H9 (cell line): ENCODE data around the gene CCDC178. TPM values are rescaled to one million over a fixed set of nuclear protein-coding genes. Genes with fewer than 3 reads are reported as not detected.

ENCODE experiments used
- DNase-seq: peaks from one replicate; pipeline ENCODE4 v3.0.0-alpha.2; 2017
- H2AFZ ChIP-seq: one replicate; pipeline ENCODE4 v1.6.1; 2013; ENCODE audit warnings: mild to moderate bottlenecking, low read length, control low read depth, moderate library complexity
- H2AK5ac ChIP-seq: 2 replicates; pipeline ENCODE4 v1.6.1; 2013; ENCODE audit warnings: low read length, control low read depth, mixed read lengths; ENCODE audit not compliant: insufficient read length
- H2BK120ac ChIP-seq: one replicate; pipeline ENCODE4 v1.6.1; 2013; ENCODE audit warnings: low read depth, mild to moderate bottlenecking, low read length, control low read depth, inconsistent platforms; ENCODE audit not compliant: poor library complexity, severe bottlenecking
- H2BK12ac ChIP-seq: 2 replicates; pipeline ENCODE4 v1.6.1; 2013; ENCODE audit warnings: low read length, control low read depth, mixed read lengths, low read depth; ENCODE audit not compliant: insufficient read length
- H2BK15ac ChIP-seq: 2 replicates; pipeline ENCODE4 v1.6.1; 2013; ENCODE audit warnings: low read depth, low read length, control low read depth
- H2BK20ac ChIP-seq: one replicate; pipeline ENCODE4 v1.6.1; 2013; ENCODE audit warnings: low read depth, mild to moderate bottlenecking, low read length, control low read depth, inconsistent platforms; ENCODE audit not compliant: poor library complexity, severe bottlenecking
- H2BK5ac ChIP-seq: 2 replicates; pipeline ENCODE4 v1.6.1; 2013; ENCODE audit warnings: low read length, control low read depth, mixed read lengths; ENCODE audit not compliant: insufficient read length
- H3K14ac ChIP-seq: 2 replicates; pipeline ENCODE4 v1.6.1; 2013; ENCODE audit warnings: low read length, control low read depth; ENCODE audit not compliant: insufficient read depth
- H3K18ac ChIP-seq: 2 replicates; pipeline ENCODE4 v1.6.1; 2013; ENCODE audit warnings: low read depth, mild to moderate bottlenecking, mixed read lengths, low read length, control low read depth; ENCODE audit not compliant: insufficient read length
- H3K23ac ChIP-seq: 2 replicates; pipeline ENCODE4 v1.6.1; 2013; ENCODE audit warnings: low read length, control low read depth, mixed read lengths, low read depth; ENCODE audit not compliant: insufficient read length
- H3K23me2 ChIP-seq: 2 replicates; pipeline ENCODE4 v1.6.1; 2013; ENCODE audit warnings: low read depth, mild to moderate bottlenecking, mixed read lengths, low read length, control low read depth; ENCODE audit not compliant: insufficient read length, poor library complexity, severe bottlenecking
- H3K27ac ChIP-seq: 2 replicates; pipeline ENCODE4 v1.5.1; 2013; ENCODE audit warnings: low read length, control low read depth, mixed read lengths, low read depth; ENCODE audit not compliant: insufficient read length
- H3K27me3 ChIP-seq: 2 replicates; pipeline ENCODE4 v1.6.1; 2013; ENCODE audit warnings: low read length, control low read depth, inconsistent platforms; ENCODE audit not compliant: insufficient read depth
- H3K4ac ChIP-seq: 2 replicates; pipeline ENCODE4 v1.6.1; 2013; ENCODE audit warnings: low read depth, mild to moderate bottlenecking, control low read depth, inconsistent platforms, low read length, moderate library complexity
- H3K4me1 ChIP-seq: 2 replicates; pipeline ENCODE4 v1.6.1; 2013; ENCODE audit warnings: low read length, control low read depth, inconsistent platforms; ENCODE audit not compliant: insufficient read depth
- H3K4me2 ChIP-seq: 2 replicates; pipeline ENCODE4 v1.6.1; 2013; ENCODE audit warnings: low read length, control low read depth, mixed read lengths; ENCODE audit not compliant: insufficient read length, insufficient read depth
- H3K56ac ChIP-seq: 2 replicates; pipeline ENCODE4 v1.6.1; 2013; ENCODE audit warnings: low read depth, mild to moderate bottlenecking, mixed read lengths, low read length, control low read depth; ENCODE audit not compliant: insufficient read length
- H3K79me1 ChIP-seq: 2 replicates; pipeline ENCODE4 v1.6.1; 2013; ENCODE audit warnings: low read depth, mild to moderate bottlenecking, moderate library complexity, low read length, control low read depth, inconsistent platforms; ENCODE audit not compliant: insufficient read depth, poor library complexity, severe bottlenecking
- H3K79me2 ChIP-seq: 2 replicates; pipeline ENCODE4 v1.6.1; 2013; ENCODE audit warnings: low read length, control low read depth, inconsistent platforms; ENCODE audit not compliant: insufficient read depth
- H3K9ac ChIP-seq: 2 replicates; pipeline ENCODE4 v1.6.1; 2013; ENCODE audit warnings: low read length, control low read depth, mixed read lengths; ENCODE audit not compliant: insufficient read length; ENCODE audit errors: extremely low read depth
- H3K9me3 ChIP-seq: one replicate; pipeline ENCODE4 v1.6.1; 2013; ENCODE audit warnings: low read depth, low read length, inconsistent platforms; ENCODE audit not compliant: control insufficient read depth
- H3T11ph ChIP-seq: one replicate; pipeline ENCODE4 v1.6.1; 2013; ENCODE audit warnings: mild to moderate bottlenecking, low read length, control low read depth, inconsistent platforms
- H4K20me1 ChIP-seq: one replicate; pipeline ENCODE4 v1.6.1; 2013; ENCODE audit not compliant: control insufficient read depth, insufficient read length, insufficient read depth
- H4K5ac ChIP-seq: 2 replicates; pipeline ENCODE4 v1.6.1; 2013; ENCODE audit warnings: low read depth, mild to moderate bottlenecking, mixed read lengths, low read length, control low read depth; ENCODE audit not compliant: insufficient read length
- H4K8ac ChIP-seq: replicated peaks from 2 replicates; pipeline ENCODE4 v1.6.1; 2013; ENCODE audit warnings: low read length, control low read depth, mixed read lengths, low read depth; ENCODE audit not compliant: insufficient read length
- H4K91ac ChIP-seq: 2 replicates; pipeline ENCODE4 v1.6.1; 2013; ENCODE audit warnings: low read depth, mild to moderate bottlenecking, moderate library complexity, mixed read lengths, low read length, control low read depth; ENCODE audit not compliant: insufficient read length
- H3K27ac Mint-ChIP-seq, 3 experiments: 2 replicates in 2 of 3; 3 replicates in 1 of 3; pipeline ENCODE4 v1.8.0; 2020 to 2021; ENCODE audit warnings: mixed read lengths in 3 of 3, mild to moderate bottlenecking in 1 of 3, moderate library complexity in 1 of 3
- H3K27me3 Mint-ChIP-seq: 2 replicates; pipeline ENCODE4 v1.8.0; 2021; ENCODE audit warnings: low read depth, mild to moderate bottlenecking, moderate library complexity, mixed read lengths
- H3K36me3 Mint-ChIP-seq, 3 experiments: 2 replicates in 2 of 3; 3 replicates in 1 of 3; pipeline ENCODE4 v1.8.0; 2020 to 2021; ENCODE audit warnings: low read depth in 3 of 3, mixed read lengths in 3 of 3; ENCODE audit not compliant: insufficient read depth in 1 of 3
- H3K4me1 Mint-ChIP-seq, 2 experiments: 2 replicates each; pipeline ENCODE4 v1.8.0; 2020; ENCODE audit warnings: mixed read lengths in 2 of 2
- H3K4me3 Mint-ChIP-seq, 2 experiments: 2 replicates in 1 of 2; 3 replicates in 1 of 2; pipeline ENCODE4 v1.8.0; 2020 to 2021; ENCODE audit warnings: mild to moderate bottlenecking in 2 of 2, mixed read lengths in 2 of 2, moderate library complexity in 1 of 2
- H3K9me3 Mint-ChIP-seq, 2 experiments: 2 replicates in 1 of 2; 3 replicates in 1 of 2; pipeline ENCODE4 v1.8.0; 2020; ENCODE audit warnings: mild to moderate bottlenecking in 2 of 2, mixed read lengths in 2 of 2, moderate library complexity in 1 of 2
- CTCF ChIP-seq: fragments of 200-600 bp; sonication (generic); conservative IDR thresholded peaks from 3 replicates; pipeline ENCODE4 v1.8.0; 2021; ENCODE audit warnings: antibody characterized with exemption, mild to moderate bottlenecking
- total RNA-seq: library from RNA; stranded (reverse); gene quantifications from 2 replicates; pipeline ENCODE4 v1.2.1, GENCODE V29; 2021

The CCDC178 gene
- total RNA-seq, 1 experiment from 2014 or later, result not detected

DNA sequence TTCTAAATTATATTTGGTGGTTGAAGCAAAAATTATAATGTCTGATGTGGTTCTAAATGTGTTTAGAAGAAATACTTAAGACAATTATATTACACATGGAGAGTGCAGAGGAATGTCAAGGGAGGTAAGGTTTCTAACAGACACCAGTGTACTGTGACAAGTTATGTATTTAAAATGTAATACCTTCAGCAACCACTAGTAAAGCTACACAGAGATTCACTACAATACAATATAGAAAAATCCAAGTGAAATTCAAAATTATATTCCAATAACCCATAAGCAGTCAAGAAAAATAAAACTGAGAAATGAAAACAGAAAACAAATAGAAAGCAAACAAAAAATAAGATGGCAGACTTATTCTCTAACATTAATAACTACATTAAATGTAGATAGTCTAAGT is 418.2 kb downstream of the CCDC178 start:
- Histone ChIP-seq H2BK15ac (no peak overlapping the region), H2BK20ac (no peak overlapping the region), H3T11ph (no peak overlapping the region), H2BK120ac (no peak overlapping the region), H3K18ac (no peak overlapping the region), H3K27ac (no peak overlapping the region), H2BK12ac (no peak overlapping the region), H3K23me2 (no peaks in the 10 kb centered on the region), H2AFZ (no peak overlapping the region), H4K8ac (no peak overlapping the region), H3K14ac (no peak overlapping the region), H3K4me2 (no peak overlapping the region), H3K9ac (no peak overlapping the region), H3K79me2 (no peaks in the 10 kb centered on the region), H2BK5ac (no peak overlapping the region), H3K27me3 (no peaks in the 10 kb centered on the region), H3K9me3 (no peaks in the 10 kb centered on the region), H3K4ac (no peak overlapping the region), H3K23ac (no peak overlapping the region), H3K4me1 (no peaks in the 10 kb centered on the region), H4K5ac (no peak overlapping the region), H4K20me1 (no peaks in the 10 kb centered on the region), H3K56ac (no peak overlapping the region), H2AK5ac (no peak overlapping the region), H3K79me1 (no peaks in the 10 kb centered on the region), H4K91ac (no peak overlapping the region)
- no peaks in the 10 kb centered on the region for H3K27me3 Mint-ChIP-seq
- H3K9me3 Mint-ChIP-seq, result no peaks in the 10 kb centered on the region
- H3K4me1 Mint-ChIP-seq, result no peaks in the 10 kb centered on the region
- no peak overlapping the region for H3K4me3 Mint-ChIP-seq
- no peak for DNase-seq
- H3K36me3 Mint-ChIP-seq, result no peaks in the 10 kb centered on the region
- no peak overlapping the region for H3K27ac Mint-ChIP-seq
- peak; percentile 38; the same call in 2 of the 3 replicates for TF ChIP-seq CTCF
